K562 (cell line): ENCODE data around the gene C16orf95. TPM values are rescaled to one million over a fixed set of nuclear protein-coding genes. Genes with fewer than 3 reads are reported as not detected.
A peak's percentile ranks its signal among the peaks of the same experiment; 100 is the strongest.

Source experiments
- CBFB ChIP-seq: sonication (generic); formaldehyde crosslinking; IDR thresholded peaks from 2 replicates; pipeline ENCODE4 v1.4.0; 2020; ENCODE audit warnings: mild to moderate bottlenecking, missing genetic modification reagents
- GATAD2B ChIP-seq: fragments of 450-650 bp; IDR thresholded peaks from 2 replicates; pipeline ENCODE4 v1.6.1; 2017; ENCODE audit warnings: mild to moderate bottlenecking, borderline replicate concordance
- MBD1 ChIP-seq: fragments of 250-450 bp; sonication (Bioruptor Pico); IDR thresholded peaks from 2 replicates; pipeline ENCODE4 v1.8.0; 2022; ENCODE audit warnings: inconsistent platforms
- MEF2A ChIP-seq: IDR thresholded peaks from 2 replicates; pipeline ENCODE4 v1.6.1; 2011; ENCODE audit warnings: low read depth, mild to moderate bottlenecking, low read length, moderate library complexity; ENCODE audit not compliant: control insufficient read depth
- MXI1 ChIP-seq: IDR thresholded peaks from 2 replicates; pipeline ENCODE4 v1.6.1; 2011; ENCODE audit warnings: low read depth, mild to moderate bottlenecking, improper control_type of control experiment, low read length
- PHTF2 ChIP-seq: fragments of 250-450 bp; sonication (Bioruptor Pico); IDR thresholded peaks from 2 replicates; pipeline ENCODE4 v1.5.0; 2021; ENCODE audit warnings: mild to moderate bottlenecking
- POLR2AphosphoS2 ChIP-seq: IDR thresholded peaks from 2 replicates; pipeline ENCODE4 v1.6.1; 2012; ENCODE audit warnings: low read length, improper control_type of control experiment
- SMAD1 ChIP-seq: fragments of 150-350 bp; IDR thresholded peaks from 2 replicates; pipeline ENCODE4 v1.6.1; 2014; ENCODE audit warnings: low read length, low read depth; ENCODE audit not compliant: partially characterized antibody
- SOX6 ChIP-seq: fragments of 450-650 bp; IDR thresholded peaks from 2 replicates; pipeline ENCODE4 v1.6.1; 2014; ENCODE audit warnings: mild to moderate bottlenecking
- SPI1 ChIP-seq: IDR thresholded peaks from 2 replicates; pipeline ENCODE4 v1.6.1; 2011; ENCODE audit warnings: low read depth, low read length, control low read depth, borderline replicate concordance
- TCF15 ChIP-seq: fragments of 250-450 bp; sonication (Bioruptor Pico); IDR thresholded peaks from 2 replicates; pipeline ENCODE4 v1.8.0; 2022; ENCODE audit warnings: moderate library complexity, mild to moderate bottlenecking, inconsistent platforms
- TGIF2 ChIP-seq: sonication (generic); formaldehyde crosslinking; IDR thresholded peaks from 2 replicates; pipeline ENCODE4 v1.8.1; 2022; ENCODE audit warnings: mild to moderate bottlenecking, missing genetic modification reagents, moderate library complexity
- THRAP3 ChIP-seq: fragments of 450-650 bp; IDR thresholded peaks from 2 replicates; pipeline ENCODE4 v1.6.1; 2016; ENCODE audit warnings: mild to moderate bottlenecking, inconsistent platforms, borderline replicate concordance
- ZFX ChIP-seq: sonication (generic); formaldehyde crosslinking; IDR thresholded peaks from 2 replicates; pipeline ENCODE4 v1.8.0; 2022; ENCODE audit warnings: mild to moderate bottlenecking, missing genetic modification reagents, moderate library complexity
- ZNF77 ChIP-seq: fragments of 250-450 bp; sonication (Bioruptor Pico); IDR thresholded peaks from 2 replicates; pipeline ENCODE4 v1.5.0; 2020
- polyA plus RNA-seq, 8 experiments: library from polyadenylated mRNA; depleted of rRNA in 4 of 8; stranded (reverse) in 5 of 8; unstranded in 3 of 8; fragments of >200 nt; fragmentation: Nextera tagmentation in 2 of 8; fragmentation: Illumina TruSeq in 1 of 8; extraction: Ambion mirVana in 2 of 8; extraction: Trizol in 1 of 8; gene quantifications; 2 replicates each; pipeline versions ENCODE4 v1.2.1 to v1.2.3, GENCODE V29; 2011 to 2014; ENCODE audit warnings: inconsistent platforms in 1 of 8, missing spikeins in 1 of 8
- total RNA-seq, 7 experiments: library from RNA; depleted of rRNA in 6 of 7; stranded (reverse); fragments of >200 nt in 6 of 7; fragmentation: Illumina TruSeq in 2 of 7; extraction: Trizol in 2 of 7; gene quantifications; 2 replicates each; pipeline versions ENCODE4 v1.2.1 to v1.2.3, GENCODE V29; 2011 to 2021; ENCODE audit warnings: low replicate concordance in 1 of 7
- TF ChIP-seq, protein P1 (sequence below): sonication (generic); formaldehyde crosslinking; IDR thresholded peaks from 2 replicates; pipeline ENCODE4 v1.8.0; 2022; ENCODE audit warnings: mild to moderate bottlenecking, missing genetic modification reagents
- TF ChIP-seq, protein P2 (sequence below), 2 experiments: fragments of 450-650 bp; formaldehyde crosslinking in 1 of 2; IDR thresholded peaks; 2 replicates each; pipeline versions ENCODE4 v1.4.0 to v1.6.1; 2014 to 2020; ENCODE audit warnings: mild to moderate bottlenecking in 2 of 2, borderline replicate concordance in 1 of 2, low read depth in 1 of 2

C16orf95 gene
- total and polyA plus RNA-seq, 9 of the 15 experiments (the other 6 are each of a cell fraction or from before 2014, with no cell fraction given), result 6.5 to 20.5 (median 9.4) TPM

GRCh38 chr16:87305505-87306391 is 11.4 kb downstream of the C16orf95 start (continued):
- TF ChIP-seq THRAP3, result no peak
- TF ChIP-seq SPI1, result no peak
- peak; percentile 63 for TF ChIP-seq ZFX
- no peak for TF ChIP-seq SMAD1
- TF ChIP-seq TGIF2 (CRISPR knock-in tag), result no peak
- no peak for TF ChIP-seq CBFB (CRISPR knock-in tag)
- TF ChIP-seq MEF2A, result no peak
- no peak for TF ChIP-seq MXI1
- TF ChIP-seq, protein P1, sequence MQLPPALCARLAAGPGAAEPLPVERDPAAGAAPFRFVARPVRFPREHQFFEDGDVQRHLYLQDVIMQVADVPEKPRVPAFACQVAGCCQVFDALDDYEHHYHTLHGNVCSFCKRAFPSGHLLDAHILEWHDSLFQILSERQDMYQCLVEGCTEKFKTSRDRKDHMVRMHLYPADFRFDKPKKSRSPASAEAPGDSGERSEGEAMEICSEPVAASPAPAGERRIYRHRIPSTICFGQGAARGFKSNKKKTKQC (CRISPR knock-in tag), result no peak
- TF ChIP-seq GATAD2B, result 0 out of 2 replicates have a peak, but pooled peaks have one; percentile 42
- TF ChIP-seq ZNF77 (CRISPR knock-in tag), result no peak
- TF ChIP-seq SOX6, result 0 out of 2 replicates have a peak, but pooled peaks have one; percentile 17
- TF ChIP-seq POLR2AphosphoS2, result no peak
- TF ChIP-seq PHTF2 (CRISPR knock-in tag), result no peak
- TF ChIP-seq TCF15 (CRISPR knock-in tag), result no peak
- TF ChIP-seq MBD1 (CRISPR knock-in tag), result no peak
- TF ChIP-seq, protein P2, sequence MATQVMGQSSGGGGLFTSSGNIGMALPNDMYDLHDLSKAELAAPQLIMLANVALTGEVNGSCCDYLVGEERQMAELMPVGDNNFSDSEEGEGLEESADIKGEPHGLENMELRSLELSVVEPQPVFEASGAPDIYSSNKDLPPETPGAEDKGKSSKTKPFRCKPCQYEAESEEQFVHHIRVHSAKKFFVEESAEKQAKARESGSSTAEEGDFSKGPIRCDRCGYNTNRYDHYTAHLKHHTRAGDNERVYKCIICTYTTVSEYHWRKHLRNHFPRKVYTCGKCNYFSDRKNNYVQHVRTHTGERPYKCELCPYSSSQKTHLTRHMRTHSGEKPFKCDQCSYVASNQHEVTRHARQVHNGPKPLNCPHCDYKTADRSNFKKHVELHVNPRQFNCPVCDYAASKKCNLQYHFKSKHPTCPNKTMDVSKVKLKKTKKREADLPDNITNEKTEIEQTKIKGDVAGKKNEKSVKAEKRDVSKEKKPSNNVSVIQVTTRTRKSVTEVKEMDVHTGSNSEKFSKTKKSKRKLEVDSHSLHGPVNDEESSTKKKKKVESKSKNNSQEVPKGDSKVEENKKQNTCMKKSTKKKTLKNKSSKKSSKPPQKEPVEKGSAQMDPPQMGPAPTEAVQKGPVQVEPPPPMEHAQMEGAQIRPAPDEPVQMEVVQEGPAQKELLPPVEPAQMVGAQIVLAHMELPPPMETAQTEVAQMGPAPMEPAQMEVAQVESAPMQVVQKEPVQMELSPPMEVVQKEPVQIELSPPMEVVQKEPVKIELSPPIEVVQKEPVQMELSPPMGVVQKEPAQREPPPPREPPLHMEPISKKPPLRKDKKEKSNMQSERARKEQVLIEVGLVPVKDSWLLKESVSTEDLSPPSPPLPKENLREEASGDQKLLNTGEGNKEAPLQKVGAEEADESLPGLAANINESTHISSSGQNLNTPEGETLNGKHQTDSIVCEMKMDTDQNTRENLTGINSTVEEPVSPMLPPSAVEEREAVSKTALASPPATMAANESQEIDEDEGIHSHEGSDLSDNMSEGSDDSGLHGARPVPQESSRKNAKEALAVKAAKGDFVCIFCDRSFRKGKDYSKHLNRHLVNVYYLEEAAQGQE (IDR thresholded peaks at IDR 0.05; ENCODE audit: borderline replicate concordance), result no peak; the same call in 1 of the 2 replicates
- TF ChIP-seq, protein P2 (CRISPR knock-in tag; IDR thresholded peaks at IDR 0.05; ENCODE audit: low read depth), result no peak
